ENCODE data around the gene CLDN6.
"Not testable (repeated sequence)": the region's sequence is repeated elsewhere in the genome, so short reads cannot be mapped to it uniquely, and the experiment has no call there.

Gene CLDN6

DNA sequence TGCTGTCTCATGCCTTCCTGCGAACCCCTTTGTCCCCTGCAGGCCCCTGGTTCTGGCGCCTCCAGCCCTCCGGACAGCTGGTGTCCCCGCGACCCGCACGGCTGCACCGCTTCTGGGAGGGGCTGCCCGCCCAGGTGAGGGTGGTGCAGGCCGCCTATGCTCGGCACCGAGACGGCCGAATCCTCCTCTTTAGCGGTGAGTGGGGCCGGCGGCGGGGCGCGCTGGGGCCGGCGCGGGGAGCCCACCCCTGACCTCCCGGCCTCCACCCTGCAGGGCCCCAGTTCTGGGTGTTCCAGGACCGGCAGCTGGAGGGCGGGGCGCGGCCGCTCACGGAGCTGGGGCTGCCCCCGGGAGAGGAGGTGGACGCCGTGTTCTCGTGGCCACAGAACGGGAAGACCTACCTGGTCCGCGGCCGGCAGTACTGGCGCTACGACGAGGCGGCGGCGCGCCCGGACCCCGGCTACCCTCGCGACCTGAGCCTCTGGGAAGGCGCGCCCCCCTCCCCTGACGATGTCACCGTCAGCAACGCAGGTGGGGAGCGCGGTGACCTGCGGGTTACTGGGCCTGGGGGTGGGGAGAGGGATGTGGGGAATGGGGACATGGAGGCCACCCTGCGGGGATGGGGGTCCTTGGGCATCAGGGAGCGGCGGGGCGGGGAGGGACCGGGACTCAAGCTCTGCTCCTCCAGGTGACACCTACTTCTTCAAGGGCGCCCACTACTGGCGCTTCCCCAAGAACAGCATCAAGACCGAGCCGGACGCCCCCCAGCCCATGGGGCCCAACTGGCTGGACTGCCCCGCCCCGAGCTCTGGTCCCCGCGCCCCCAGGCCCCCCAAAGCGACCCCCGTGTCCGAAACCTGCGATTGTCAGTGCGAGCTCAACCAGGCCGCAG is 40.4 kb upstream of the CLDN6 start:
- H3K27ac ChIP-seq (ENCODE audit: low read length): no peak overlapping the region
- peaks cover 0 to 7% of the 10 kb centered on the region in 2 donors for H3K27me3 ChIP-seq (ENCODE audit: control insufficient read depth in 1 of 2, insufficient read depth in 2 of 2, low read length in 2 of 2)
- H3K4me1 ChIP-seq (ENCODE audit: control insufficient read depth, insufficient read depth, low read length): peaks cover 19% of the 10 kb centered on the region
- H3K9me3 ChIP-seq (ENCODE audit: control insufficient read depth in 2 of 2, low read length in 2 of 2): no peaks in the 10 kb centered on the region
- peak overlapping the region; percentile 75 to 78 for H3K4me3 ChIP-seq (ENCODE audit: low read length in 2 of 2)
- no peaks in the 10 kb centered on the region for H3K36me3 ChIP-seq (ENCODE audit: control insufficient read depth in 2 of 2, insufficient read depth in 2 of 2, low read length in 2 of 2)
- peak overlapping the region; percentile 60 for H3K9ac ChIP-seq (ENCODE audit: low read length in 2 of 2)

DNA sequence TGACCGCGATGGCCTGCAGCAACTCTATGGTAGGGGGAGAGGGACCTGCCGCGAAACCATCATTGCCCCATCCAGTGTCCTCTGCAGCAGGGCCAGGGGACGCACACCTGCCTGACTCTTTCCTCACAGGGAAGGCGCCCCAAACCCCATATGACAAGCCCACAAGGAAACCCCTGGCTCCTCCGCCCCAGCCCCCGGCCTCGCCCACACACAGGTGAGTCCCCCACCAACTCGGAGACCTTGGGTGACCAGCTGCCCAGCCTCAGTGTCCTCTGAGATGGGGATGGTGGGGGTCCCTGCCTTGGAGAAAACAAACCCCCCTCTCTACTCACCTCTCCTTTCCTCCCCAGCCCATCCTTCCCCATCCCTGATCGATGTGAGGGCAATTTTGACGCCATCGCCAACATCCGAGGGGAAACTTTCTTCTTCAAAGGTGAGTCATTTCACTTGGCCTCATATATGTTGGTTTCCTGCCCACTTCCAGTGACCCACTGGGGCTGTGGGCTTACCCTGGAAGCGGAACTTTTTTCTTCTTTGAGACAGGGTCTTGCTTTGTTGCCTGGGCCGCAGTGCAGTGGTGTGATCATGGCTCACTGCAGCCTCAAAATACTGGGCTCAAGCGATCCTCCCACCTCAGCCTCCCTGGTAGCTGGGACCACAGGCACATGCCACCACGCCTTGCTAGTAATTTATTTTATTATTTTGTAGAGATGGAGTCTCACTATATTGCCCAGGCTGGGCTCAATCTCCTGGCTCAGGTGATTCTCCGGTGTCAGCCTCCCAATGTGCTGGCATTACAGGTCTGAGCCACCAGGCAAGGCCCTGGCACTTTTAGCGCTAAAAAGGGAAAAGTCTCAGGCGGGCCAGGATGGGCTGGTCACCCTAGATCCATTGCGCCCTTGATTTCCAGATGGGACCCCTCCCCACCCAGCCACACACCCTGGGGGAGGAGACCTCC is 39.5 kb upstream of the CLDN6 start:
- Histone ChIP-seq H3K4me3 (ENCODE audit: low read length in 2 of 2) (peak overlapping the region in 1 of 2 donors; percentile 78), H3K27ac (ENCODE audit: low read length) (no peak overlapping the region), H3K36me3 (ENCODE audit: control insufficient read depth in 2 of 2, insufficient read depth in 2 of 2, low read length in 2 of 2) (no peaks in the 10 kb centered on the region), H3K9ac (ENCODE audit: low read length in 2 of 2) (no peak overlapping the region), H3K9me3 (ENCODE audit: control insufficient read depth in 2 of 2, low read length in 2 of 2) (no peaks in the 10 kb centered on the region), H3K27me3 (ENCODE audit: control insufficient read depth in 1 of 2, insufficient read depth in 2 of 2, low read length in 2 of 2) (peaks cover 0 to 7% of the 10 kb centered on the region in 2 donors), H3K4me1 (ENCODE audit: control insufficient read depth, insufficient read depth, low read length) (peaks cover 19% of the 10 kb centered on the region)

DNA sequence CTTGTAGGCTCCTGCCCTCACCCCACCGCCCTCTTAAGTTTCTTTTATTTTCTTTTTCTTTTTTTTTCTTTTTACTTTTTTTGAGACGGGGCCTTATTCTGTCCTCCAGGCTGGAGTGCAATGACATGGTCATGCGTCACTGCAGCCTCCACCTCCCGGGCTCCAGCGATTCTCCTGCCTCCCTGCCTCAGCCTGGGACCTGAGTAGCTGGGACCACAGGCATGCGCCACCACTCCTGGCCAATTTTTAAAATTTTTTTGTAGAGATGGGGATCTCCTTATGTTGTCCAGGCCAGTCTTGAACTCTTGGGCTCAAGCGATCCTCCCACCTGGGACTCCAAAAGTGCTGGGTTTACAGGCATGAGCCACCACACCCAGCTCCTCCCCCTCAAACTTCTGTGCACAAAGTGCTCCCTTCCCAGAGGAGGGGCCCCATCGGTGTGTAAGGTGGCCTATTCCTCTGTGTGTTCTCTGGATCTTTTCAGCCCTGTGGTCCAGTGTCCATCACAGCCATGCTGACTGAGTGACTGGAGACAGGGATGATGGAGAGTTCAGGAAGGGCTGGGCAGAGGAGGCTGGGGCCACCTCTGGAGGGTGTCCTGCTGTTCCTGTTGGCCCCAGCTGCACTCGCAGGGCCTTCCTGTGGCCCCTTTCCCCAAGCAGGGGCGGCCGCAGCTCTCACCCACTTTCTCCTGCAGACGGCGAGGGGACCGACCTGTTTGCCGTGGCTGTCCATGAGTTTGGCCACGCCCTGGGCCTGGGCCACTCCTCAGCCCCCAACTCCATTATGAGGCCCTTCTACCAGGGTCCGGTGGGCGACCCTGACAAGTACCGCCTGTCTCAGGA is 38.6 kb upstream of the CLDN6 start:
- peaks cover 19% of the 10 kb centered on the region for H3K4me1 ChIP-seq (ENCODE audit: control insufficient read depth, insufficient read depth, low read length)
- no peaks in the 10 kb centered on the region for H3K9me3 ChIP-seq (ENCODE audit: control insufficient read depth in 2 of 2, low read length in 2 of 2)
- no peak overlapping the region for H3K27ac ChIP-seq (ENCODE audit: low read length)
- H3K9ac ChIP-seq (ENCODE audit: low read length in 2 of 2): no peak overlapping the region
- no peak overlapping the region for H3K4me3 ChIP-seq (ENCODE audit: low read length in 2 of 2)
- H3K27me3 ChIP-seq (ENCODE audit: control insufficient read depth in 1 of 2, insufficient read depth in 2 of 2, low read length in 2 of 2): peaks cover 0 to 7% of the 10 kb centered on the region in 2 donors
- no peaks in the 10 kb centered on the region for H3K36me3 ChIP-seq (ENCODE audit: control insufficient read depth in 2 of 2, insufficient read depth in 2 of 2, low read length in 2 of 2)

DNA sequence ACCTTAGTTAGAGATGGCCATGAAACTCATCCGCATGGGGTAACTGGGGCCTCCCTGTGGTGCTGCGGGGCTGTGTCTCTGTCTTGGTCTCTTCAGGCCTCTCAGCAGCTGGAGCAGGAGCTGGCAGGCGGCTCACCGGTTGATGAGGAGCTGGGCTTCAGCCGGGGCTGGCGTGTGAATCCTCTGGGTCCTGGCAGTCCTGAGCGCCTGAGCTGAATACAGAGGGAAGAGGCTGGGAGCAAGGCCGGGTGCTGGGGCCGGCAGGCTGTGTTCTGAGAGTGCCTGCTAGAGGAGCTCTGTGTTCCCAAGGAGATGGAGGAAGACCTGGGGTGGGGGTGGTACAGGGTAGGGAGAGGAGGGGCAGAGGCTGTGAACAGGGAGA is 37.7 kb upstream of the CLDN6 start:
- not testable (repeated sequence) for H3K27ac ChIP-seq (ENCODE audit: low read length); H3K36me3 ChIP-seq (ENCODE audit: control insufficient read depth in 2 of 2, insufficient read depth in 2 of 2, low read length in 2 of 2); H3K9me3 ChIP-seq (ENCODE audit: control insufficient read depth in 2 of 2, low read length in 2 of 2); H3K27me3 ChIP-seq (ENCODE audit: control insufficient read depth in 1 of 2, insufficient read depth in 2 of 2, low read length in 2 of 2); H3K9ac ChIP-seq (ENCODE audit: low read length in 2 of 2); H3K4me3 ChIP-seq (ENCODE audit: low read length in 2 of 2)
- H3K4me1 ChIP-seq (ENCODE audit: control insufficient read depth, insufficient read depth, low read length): peaks cover 19% of the 10 kb centered on the region

DNA sequence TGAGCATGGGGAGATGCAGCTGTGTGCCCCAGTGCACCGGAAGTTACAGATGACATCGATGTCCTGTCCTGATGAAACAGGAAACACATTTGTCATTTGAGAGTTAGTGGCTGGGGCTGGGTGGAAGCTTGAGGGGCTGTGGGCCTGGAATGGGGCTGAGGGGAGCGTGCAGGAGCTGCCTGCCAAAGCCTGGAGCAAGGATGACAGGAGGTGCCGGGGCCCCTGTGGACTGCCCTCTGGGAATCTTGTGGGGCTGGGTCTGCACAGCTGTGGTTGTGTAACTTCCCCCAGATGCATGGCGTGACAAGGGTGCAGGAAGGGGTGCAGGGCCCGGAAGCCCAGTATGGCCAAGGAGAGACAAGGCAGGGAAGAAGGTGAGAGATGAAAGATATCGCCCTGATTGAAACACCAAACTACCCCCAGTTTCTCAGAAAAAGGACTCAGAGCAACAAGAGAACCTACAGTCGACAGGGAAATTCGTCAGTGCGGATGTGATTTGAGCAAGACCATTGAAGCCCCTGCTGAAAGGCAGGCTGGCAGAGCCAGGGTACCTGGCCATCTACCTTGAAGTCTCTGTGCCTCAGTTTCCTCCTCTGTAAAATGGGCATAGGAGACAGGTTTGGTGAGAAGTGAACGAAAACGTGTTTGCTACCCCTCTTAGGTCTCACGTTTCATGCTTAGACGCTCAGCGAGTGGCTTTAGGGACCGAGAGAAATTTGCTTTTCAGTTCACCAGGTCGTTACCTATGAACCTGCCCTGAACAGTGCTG is 37.2 kb upstream of the CLDN6 start:
- Histone ChIP-seq H3K9ac (ENCODE audit: low read length in 2 of 2) (no peak overlapping the region), H3K4me1 (ENCODE audit: control insufficient read depth, insufficient read depth, low read length) (peaks cover 16% of the 10 kb centered on the region), H3K36me3 (ENCODE audit: control insufficient read depth in 2 of 2, insufficient read depth in 2 of 2, low read length in 2 of 2) (no peaks in the 10 kb centered on the region), H3K4me3 (ENCODE audit: low read length in 2 of 2) (no peak overlapping the region), H3K27ac (ENCODE audit: low read length) (no peak overlapping the region), H3K9me3 (ENCODE audit: control insufficient read depth in 2 of 2, low read length in 2 of 2) (no peaks in the 10 kb centered on the region), H3K27me3 (ENCODE audit: control insufficient read depth in 1 of 2, insufficient read depth in 2 of 2, low read length in 2 of 2) (peaks cover 0 to 8% of the 10 kb centered on the region in 2 donors)

DNA sequence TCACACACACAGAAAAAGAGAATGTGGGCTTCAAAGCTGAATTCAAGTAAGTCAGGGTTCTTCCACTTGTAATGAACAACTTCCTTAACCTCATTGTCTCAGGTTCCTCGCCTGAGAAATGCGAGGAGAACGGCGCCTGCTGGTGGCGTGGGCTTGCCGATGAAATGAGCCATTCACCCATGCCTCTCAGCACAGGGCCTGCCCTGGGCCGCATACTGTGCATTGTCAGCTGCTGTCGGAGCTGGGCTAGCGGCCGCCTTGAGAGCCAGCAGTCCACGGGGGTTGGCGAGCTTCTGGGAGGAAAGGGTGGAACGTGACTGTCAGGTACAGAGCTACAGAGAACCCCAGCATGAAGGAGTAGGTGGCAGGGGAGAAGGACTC is 35.3 kb upstream of the CLDN6 start:
- H3K9ac ChIP-seq (ENCODE audit: low read length in 2 of 2); H3K4me1 ChIP-seq (ENCODE audit: control insufficient read depth, insufficient read depth, low read length); H3K9me3 ChIP-seq (ENCODE audit: control insufficient read depth in 2 of 2, low read length in 2 of 2); H3K4me3 ChIP-seq (ENCODE audit: low read length in 2 of 2); H3K36me3 ChIP-seq (ENCODE audit: control insufficient read depth in 2 of 2, insufficient read depth in 2 of 2, low read length in 2 of 2); H3K27ac ChIP-seq (ENCODE audit: low read length): not testable (repeated sequence)
- H3K27me3 ChIP-seq (ENCODE audit: control insufficient read depth in 1 of 2, insufficient read depth in 2 of 2, low read length in 2 of 2): peaks cover 2 to 13% of the 10 kb centered on the region in 2 donors

DNA sequence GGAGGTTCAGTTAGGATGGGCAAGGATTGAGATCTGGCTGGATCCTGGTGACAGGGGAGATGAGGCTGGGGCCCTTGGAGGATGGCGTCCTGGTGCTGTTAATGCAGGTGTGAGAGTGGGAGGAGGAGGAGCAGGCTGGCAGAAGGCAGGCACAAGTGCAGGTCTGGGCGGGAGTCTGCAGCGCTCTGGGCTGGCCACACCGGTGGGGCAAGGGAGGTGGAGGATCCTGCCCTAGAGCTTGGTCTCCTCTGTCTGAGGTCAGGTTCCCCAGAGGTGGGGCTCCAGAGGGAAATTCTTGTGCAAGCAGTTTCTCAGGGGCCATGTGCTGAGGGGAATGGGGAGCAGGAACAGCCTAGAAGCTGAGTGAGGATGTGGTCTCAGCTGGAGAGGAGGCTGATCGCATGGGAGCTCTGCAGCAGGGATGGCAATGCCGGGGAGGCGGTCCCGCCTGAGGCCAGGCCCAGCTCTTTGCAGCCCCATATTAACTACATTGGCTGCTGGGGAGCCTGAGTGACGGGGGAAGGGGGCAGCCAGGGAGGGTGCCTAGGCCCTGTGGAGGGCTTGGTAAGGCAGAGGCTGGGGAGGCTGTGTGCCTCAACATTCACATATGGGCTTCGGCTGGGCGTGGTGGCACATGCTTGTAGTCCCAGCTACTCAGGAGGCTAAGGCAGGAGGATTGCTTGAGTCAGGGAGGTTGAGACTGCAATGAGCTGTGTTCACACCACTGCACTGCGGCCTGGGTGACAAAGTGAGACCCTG is 34.8 kb upstream of the CLDN6 start:
- not testable (repeated sequence) for H3K36me3 ChIP-seq (ENCODE audit: control insufficient read depth in 2 of 2, insufficient read depth in 2 of 2, low read length in 2 of 2); H3K27ac ChIP-seq (ENCODE audit: low read length); H3K9ac ChIP-seq (ENCODE audit: low read length in 2 of 2); H3K9me3 ChIP-seq (ENCODE audit: control insufficient read depth in 2 of 2, low read length in 2 of 2); H3K4me3 ChIP-seq (ENCODE audit: low read length in 2 of 2); H3K4me1 ChIP-seq (ENCODE audit: control insufficient read depth, insufficient read depth, low read length)
- H3K27me3 ChIP-seq (ENCODE audit: control insufficient read depth in 1 of 2, insufficient read depth in 2 of 2, low read length in 2 of 2): peaks cover 2 to 13% of the 10 kb centered on the region in 2 donors

DNA sequence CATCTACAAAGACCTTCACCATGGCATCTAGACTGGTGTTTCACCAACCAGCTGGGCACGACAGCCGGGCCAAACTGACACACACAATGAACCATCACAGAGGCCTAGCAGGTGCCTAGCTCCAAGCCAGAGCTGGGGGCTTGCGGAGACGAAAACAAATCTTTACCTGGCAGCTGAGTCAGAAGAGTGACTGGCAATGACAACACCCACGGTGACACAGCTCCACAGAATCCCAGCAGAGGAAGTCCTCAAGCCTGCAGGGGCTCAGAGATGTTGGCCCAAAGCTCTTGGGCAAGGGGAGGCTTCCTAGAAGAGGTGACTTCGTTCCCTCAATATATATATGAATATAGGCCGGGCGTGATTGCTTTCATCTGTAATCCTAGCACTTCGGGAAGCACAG is 33.5 kb upstream of the CLDN6 start:
- no peaks in the 10 kb centered on the region for H3K9me3 ChIP-seq (ENCODE audit: control insufficient read depth in 2 of 2, low read length in 2 of 2)
- H3K36me3 ChIP-seq (ENCODE audit: control insufficient read depth in 2 of 2, insufficient read depth in 2 of 2, low read length in 2 of 2): no peaks in the 10 kb centered on the region
- no peak overlapping the region for H3K4me3 ChIP-seq (ENCODE audit: low read length in 2 of 2)
- H3K27me3 ChIP-seq (ENCODE audit: control insufficient read depth in 1 of 2, insufficient read depth in 2 of 2, low read length in 2 of 2): peaks cover 5 to 24% of the 10 kb centered on the region in 2 donors
- peaks cover 4% of the 10 kb centered on the region for H3K4me1 ChIP-seq (ENCODE audit: control insufficient read depth, insufficient read depth, low read length)
- no peak overlapping the region for H3K9ac ChIP-seq (ENCODE audit: low read length in 2 of 2)
- no peak overlapping the region for H3K27ac ChIP-seq (ENCODE audit: low read length)

DNA sequence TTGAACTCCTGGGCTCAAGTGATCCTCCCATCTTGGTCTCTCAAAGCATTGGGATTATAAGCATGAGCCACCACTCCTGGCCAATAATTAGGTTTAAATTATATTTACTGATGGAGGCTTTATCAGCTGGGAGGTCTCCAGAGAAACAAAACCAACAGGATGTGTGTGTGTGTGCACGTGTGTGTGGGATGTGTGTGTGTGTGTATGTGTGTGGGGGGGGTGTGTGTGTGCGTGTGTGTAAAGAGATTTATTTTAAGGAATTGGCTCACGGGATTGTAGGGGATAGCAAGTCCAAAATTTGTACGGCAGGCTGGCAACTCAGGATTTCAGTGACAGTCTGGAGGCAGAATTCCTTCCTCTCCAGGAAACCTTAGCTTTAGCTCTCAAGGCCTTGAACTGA is 33.0 kb upstream of the CLDN6 start:
- H3K9me3 ChIP-seq (ENCODE audit: control insufficient read depth in 2 of 2, low read length in 2 of 2): no peaks in the 10 kb centered on the region
- no peaks in the 10 kb centered on the region for H3K36me3 ChIP-seq (ENCODE audit: control insufficient read depth in 2 of 2, insufficient read depth in 2 of 2, low read length in 2 of 2)
- peaks cover 5 to 29% of the 10 kb centered on the region in 2 donors for H3K27me3 ChIP-seq (ENCODE audit: control insufficient read depth in 1 of 2, insufficient read depth in 2 of 2, low read length in 2 of 2)
- no peak overlapping the region for H3K4me3 ChIP-seq (ENCODE audit: low read length in 2 of 2)
- no peak overlapping the region for H3K9ac ChIP-seq (ENCODE audit: low read length in 2 of 2)
- H3K4me1 ChIP-seq (ENCODE audit: control insufficient read depth, insufficient read depth, low read length): peaks cover 8% of the 10 kb centered on the region
- H3K27ac ChIP-seq (ENCODE audit: low read length): no peak overlapping the region
